Measurements from ENCODE around the gene COL18A1. TPM values are rescaled to one million over a fixed set of nuclear protein-coding genes. Genes with fewer than 3 reads are reported as not detected.

Gene COL18A1
- total and polyA plus RNA-seq, 5 donors = 52.3 to 134 (median 80.5) TPM

DNA sequence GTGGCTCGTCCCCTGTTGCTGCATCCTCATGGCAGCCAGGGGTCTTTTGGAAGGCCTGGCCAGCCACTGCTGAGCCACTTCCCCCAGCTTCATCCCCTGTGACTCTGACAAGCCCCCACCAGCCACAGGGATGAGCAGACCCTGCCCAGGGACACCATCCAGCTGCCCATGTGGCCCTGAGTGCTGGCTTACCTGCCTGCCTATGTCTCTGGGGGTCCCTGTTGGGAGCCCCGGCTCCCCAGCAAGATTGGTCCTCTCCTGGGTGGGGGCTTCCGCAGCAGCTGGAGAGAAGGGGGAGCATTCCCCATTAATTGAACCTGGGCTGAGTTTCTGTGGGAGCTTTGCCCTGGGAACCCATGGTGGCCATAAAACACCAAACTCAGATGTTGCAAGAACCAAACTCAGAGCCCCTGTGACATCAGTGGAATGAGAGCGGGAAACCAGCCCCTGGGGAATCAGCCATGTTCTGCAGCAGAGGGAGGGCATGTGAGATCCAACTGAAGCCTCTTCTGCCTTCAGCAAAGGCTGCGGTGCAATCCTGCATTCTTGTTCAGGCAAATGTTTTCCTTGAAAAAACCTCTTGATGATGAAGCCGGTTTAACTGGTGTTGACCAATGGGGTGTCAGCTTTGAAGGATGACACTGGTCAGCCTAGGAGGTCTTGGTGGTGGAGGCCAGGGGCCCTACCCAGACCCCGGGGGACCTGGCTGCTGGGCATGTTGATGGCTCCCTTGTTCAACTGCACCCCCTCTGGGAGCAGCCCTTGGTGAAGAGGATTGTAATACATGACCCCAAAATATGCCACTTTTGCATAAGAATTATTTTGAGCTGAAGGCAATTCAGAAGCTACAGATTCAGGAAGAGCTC, 28.3 kb upstream of the COL18A1 start:
- no peaks in the 10 kb centered on the region for H3K9me3 ChIP-seq (ENCODE audit: control insufficient read depth, low read length)
- WGBS = 87% methylated on average over 7 of the region's 7 CpGs
- ATAC-seq (no peak), DNase-seq (peak in 2 of 3 donors; percentile 18 to 44)
- H3K4me1 ChIP-seq (ENCODE audit: control insufficient read depth, insufficient read depth, low read length) = no peaks in the 10 kb centered on the region
- H3K4me3 ChIP-seq (ENCODE audit: low read length) = no peak overlapping the region
- no peaks in the 10 kb centered on the region for H3K27me3 ChIP-seq (ENCODE audit: control insufficient read depth, insufficient read depth)
- intact Hi-C loops (cut with DNase I) = no loop called here
- H3K27ac ChIP-seq (ENCODE audit: low read length) = no peak overlapping the region

DNA sequence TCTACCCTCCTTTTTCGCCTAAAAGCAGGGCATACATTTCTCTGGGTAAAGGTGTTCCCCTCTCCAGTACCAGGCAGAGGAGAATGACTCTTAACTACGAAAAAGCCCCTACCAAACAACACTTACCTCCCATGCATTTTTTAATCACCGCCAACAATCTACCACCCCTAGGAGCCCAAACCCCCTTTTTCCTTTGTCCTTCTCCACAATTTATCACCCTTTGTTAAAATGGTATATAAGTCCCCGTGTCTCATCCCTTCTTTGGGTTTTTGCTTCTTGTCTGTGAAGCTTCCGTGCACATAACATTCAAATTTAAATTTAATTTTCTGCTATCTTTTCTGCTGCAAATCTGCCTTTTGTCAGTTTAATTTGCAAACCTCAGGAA, 27.6 kb upstream of the COL18A1 start:
- H3K9me3 ChIP-seq (ENCODE audit: control insufficient read depth, low read length) = no peaks in the 10 kb centered on the region
- H3K4me1 ChIP-seq (ENCODE audit: control insufficient read depth, insufficient read depth, low read length) = no peaks in the 10 kb centered on the region
- DNase-seq (no peak), ATAC-seq (no peak)
- intact Hi-C loops (cut with DNase I) = no loop called here
- H3K4me3 ChIP-seq (ENCODE audit: low read length) = no peak overlapping the region
- 76% methylated on average over 5 of the region's 5 CpGs for WGBS
- H3K27ac ChIP-seq (ENCODE audit: low read length) = no peak overlapping the region
- H3K27me3 ChIP-seq (ENCODE audit: control insufficient read depth, insufficient read depth) = no peaks in the 10 kb centered on the region

DNA sequence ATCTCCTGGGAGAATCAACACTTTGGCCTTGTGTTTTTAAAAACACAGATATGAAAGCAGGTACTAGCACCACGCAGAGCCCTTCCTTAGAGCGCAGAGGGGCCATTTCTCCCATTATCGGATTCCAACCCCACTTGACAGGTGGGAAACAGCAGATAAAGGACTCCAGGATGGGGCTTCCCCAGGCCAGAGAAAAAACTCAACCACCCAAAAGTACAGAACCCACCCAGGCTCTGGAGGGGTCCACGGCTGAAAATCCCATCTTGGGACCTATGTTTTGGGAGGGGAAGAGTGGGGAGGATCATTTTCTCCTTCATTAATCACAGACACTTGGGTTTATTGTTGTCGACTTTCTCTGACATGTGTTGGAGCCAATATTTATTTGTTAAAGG, 27.1 kb upstream of the COL18A1 start:
- DNase-seq = no peak
- intact Hi-C loops (cut with DNase I) = no loop called here
- Histone ChIP-seq H3K27me3 (ENCODE audit: control insufficient read depth, insufficient read depth) (no peaks in the 10 kb centered on the region), H3K9me3 (ENCODE audit: control insufficient read depth, low read length) (no peaks in the 10 kb centered on the region), H3K4me3 (ENCODE audit: low read length) (no peak overlapping the region), H3K4me1 (ENCODE audit: control insufficient read depth, insufficient read depth, low read length) (no peaks in the 10 kb centered on the region), H3K27ac (ENCODE audit: low read length) (no peak overlapping the region)
- WGBS = 82% methylated on average over 5 of the region's 5 CpGs
- ATAC-seq = no peak

DNA sequence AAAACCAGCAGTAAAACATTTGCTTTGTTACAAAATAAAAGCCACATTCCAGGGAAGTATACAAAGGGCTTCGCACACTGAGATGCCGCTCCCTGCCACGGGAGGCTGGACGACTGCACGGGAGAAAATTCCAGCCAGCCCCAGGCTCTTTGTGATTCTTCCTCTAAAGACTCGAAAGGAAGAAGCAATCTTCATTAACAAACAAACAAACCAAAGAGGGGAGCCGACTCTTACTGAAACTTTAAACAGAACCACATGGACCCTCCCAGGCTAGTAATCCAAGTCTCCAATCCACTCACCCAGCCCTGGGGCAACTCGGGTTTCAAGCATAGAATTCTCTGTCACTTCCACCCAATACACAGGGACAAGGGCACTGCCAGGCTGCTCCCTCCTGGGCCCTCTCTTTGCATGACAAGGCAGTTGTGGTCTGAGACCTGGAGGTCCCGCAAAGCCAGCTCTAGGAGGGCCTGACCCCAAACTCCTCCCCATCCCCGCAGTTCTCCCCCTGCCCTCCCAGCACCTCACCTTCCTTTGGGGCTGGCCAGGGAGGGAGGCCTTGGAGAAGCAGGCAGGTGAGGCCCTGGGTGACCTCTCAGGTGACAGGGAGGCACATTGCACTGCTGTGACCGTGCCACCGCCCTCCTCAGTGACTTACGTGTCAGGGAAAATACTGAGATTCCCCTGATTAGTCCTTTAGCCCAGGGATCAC, 26.6 kb upstream of the COL18A1 start:
- DNase-seq (peak in 2 of 3 donors; percentile 18 to 25), ATAC-seq (no peak)
- Histone ChIP-seq H3K4me3 (ENCODE audit: low read length) (no peak overlapping the region), H3K9me3 (ENCODE audit: control insufficient read depth, low read length) (no peaks in the 10 kb centered on the region), H3K27me3 (ENCODE audit: control insufficient read depth, insufficient read depth) (no peaks in the 10 kb centered on the region), H3K27ac (ENCODE audit: low read length) (no peak overlapping the region), H3K4me1 (ENCODE audit: control insufficient read depth, insufficient read depth, low read length) (no peaks in the 10 kb centered on the region)
- intact Hi-C loops (cut with DNase I) = no loop called here
- WGBS = 64% methylated on average over 13 of the region's 13 CpGs

DNA sequence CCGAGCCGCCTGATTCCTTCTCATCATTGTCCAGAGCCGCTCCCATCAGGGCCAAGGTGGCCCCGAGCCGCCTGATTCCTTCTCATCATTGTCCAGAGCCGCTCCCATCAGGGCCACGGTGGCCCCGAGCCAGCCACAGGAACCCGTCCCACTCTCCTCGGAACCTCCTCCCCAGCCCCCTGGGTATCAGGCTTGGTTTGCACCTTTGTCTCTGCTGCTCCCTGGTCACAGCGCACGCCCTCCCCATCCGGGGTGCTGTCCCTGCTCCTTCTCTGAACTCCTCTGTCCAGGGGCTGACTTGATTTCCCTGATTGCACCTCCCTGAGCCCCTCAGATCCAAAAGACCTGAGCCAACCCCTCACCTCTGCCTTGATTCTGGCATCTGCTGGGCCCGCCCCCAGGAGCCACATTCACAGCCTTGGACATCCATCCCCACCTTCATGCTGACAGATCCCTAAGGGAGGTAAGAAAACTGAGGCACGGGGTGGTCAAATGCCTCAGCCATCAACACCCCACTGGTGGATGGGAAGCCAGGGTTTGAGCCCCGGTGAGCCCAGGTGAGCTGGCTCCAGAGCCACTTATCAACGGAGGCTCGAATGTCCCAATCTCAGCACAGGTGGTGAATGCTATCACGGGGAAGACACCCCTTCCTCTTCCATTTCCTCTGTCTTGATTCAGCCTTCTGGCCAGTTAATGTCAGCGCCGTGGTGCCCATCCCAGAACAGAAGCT, 25.6 kb upstream of the COL18A1 start:
- H3K4me1 ChIP-seq (ENCODE audit: control insufficient read depth, insufficient read depth, low read length) = no peaks in the 10 kb centered on the region
- intact Hi-C loops (cut with DNase I) = no loop called here
- peak in 2 of 3 donors; percentile 27 to 43 for DNase-seq
- H3K27ac ChIP-seq (ENCODE audit: low read length) = no peak overlapping the region
- H3K9me3 ChIP-seq (ENCODE audit: control insufficient read depth, low read length) = no peaks in the 10 kb centered on the region
- WGBS = 84% methylated on average over 18 of the region's 21 CpGs
- H3K27me3 ChIP-seq (ENCODE audit: control insufficient read depth, insufficient read depth) = no peaks in the 10 kb centered on the region
- ATAC-seq = no peak
- H3K4me3 ChIP-seq (ENCODE audit: low read length) = no peak overlapping the region

DNA sequence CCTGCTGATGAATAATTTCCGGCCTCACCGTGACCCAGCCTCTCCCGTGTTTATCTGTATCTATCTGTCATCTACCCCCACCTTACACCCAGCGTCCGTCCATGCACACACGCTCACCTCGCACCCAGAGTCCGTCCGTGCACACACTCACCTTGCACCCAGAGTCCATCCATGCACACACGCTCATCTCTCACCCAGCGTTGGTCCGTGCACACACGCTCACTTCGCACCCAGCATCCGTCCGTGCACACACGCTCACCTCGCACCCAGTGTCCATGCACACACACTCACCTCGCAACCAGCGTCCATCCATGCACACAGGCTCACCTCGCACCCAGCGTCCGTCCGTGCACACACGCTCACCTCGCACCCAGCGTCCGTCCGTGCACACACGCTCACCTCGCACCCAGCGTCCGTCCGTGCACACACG, 25.0 kb upstream of the COL18A1 start:
- intact Hi-C loops (cut with DNase I) = loop anchor here in 1 of 4 donors (10.0 kb wide), 1 partner anchor 55 kb away; no protein-coding TSS in a partner anchor
- Histone ChIP-seq H3K4me3 (ENCODE audit: low read length) (no peak overlapping the region), H3K4me1 (ENCODE audit: control insufficient read depth, insufficient read depth, low read length) (no peaks in the 10 kb centered on the region), H3K27ac (ENCODE audit: low read length) (no peak overlapping the region), H3K27me3 (ENCODE audit: control insufficient read depth, insufficient read depth) (no peaks in the 10 kb centered on the region), H3K9me3 (ENCODE audit: control insufficient read depth, low read length) (no peaks in the 10 kb centered on the region)
- 89% methylated on average over 30 of the region's 35 CpGs for WGBS
- ATAC-seq = no peak
- peak in 2 of 3 donors; percentile 2 to 9 for DNase-seq

DNA sequence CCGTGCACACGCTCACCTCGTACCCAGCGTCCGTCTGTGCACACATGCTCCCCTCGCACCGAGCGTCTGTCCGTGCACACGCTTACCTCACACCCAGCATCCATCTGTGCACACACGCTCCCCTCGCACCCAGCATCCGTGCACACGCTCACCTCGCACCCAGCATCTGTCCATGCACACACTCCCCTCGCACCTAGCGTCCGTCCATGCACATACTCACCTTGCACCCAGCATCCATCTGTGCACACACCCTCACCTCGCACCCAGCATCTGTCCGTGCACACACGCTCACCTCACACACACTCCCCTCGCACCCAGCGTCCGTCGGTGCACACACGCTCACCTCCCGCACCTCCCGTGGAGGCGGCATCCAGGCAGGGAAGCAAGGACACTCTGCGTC, 24.4 kb upstream of the COL18A1 start:
- WGBS = 93% methylated on average over 30 of the region's 30 CpGs
- Histone ChIP-seq H3K4me3 (ENCODE audit: low read length) (no peak overlapping the region), H3K27me3 (ENCODE audit: control insufficient read depth, insufficient read depth) (no peaks in the 10 kb centered on the region), H3K27ac (ENCODE audit: low read length) (no peak overlapping the region), H3K4me1 (ENCODE audit: control insufficient read depth, insufficient read depth, low read length) (no peaks in the 10 kb centered on the region), H3K9me3 (ENCODE audit: control insufficient read depth, low read length) (no peaks in the 10 kb centered on the region)
- intact Hi-C loops (cut with DNase I) = loop anchor here in 1 of 4 donors (10.0 kb wide), 1 partner anchor 54 kb away; no protein-coding TSS in a partner anchor
- no peak for ATAC-seq
- DNase-seq = peak; percentile 2 to 29 (median 28)

DNA sequence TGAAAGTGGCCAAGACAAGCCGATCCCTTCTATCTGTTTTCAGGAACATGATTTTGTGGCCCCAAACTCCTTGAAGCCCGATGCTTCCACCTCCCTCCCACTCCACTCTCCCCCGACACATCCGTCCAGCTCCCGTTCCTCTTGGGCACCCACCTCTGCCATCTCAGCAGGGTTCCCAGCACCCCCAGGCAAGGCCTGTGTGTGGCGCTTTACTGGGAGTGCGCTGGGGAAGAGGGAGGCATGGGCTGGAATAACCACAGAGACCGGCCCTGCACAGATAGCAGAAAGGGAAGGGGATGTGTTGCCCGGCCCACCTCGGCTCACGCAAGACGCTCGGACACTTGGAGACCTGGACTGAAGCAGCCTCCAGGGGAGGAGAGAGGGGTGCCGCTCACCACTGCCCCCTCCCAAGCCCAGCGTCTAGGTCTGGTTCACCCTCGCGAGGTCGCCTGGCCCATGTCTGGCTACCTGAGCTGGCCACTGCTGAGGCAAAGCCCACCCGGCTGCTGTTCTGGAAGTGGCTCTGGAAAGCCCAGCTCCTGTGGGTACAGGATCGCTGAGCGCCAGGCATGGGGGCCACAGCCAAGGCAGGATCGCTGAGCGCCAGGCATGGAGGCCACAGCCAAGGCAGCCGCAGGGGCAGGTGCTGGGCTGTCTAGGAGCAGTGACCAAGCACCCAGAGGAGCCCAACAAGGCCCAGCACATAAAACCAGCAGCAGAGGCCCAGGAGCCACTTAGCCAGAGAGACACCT, 23.8 kb upstream of the COL18A1 start:
- WGBS = 93% methylated on average over 24 of the region's 24 CpGs
- Histone ChIP-seq H3K27me3 (ENCODE audit: control insufficient read depth, insufficient read depth) (no peaks in the 10 kb centered on the region), H3K4me1 (ENCODE audit: control insufficient read depth, insufficient read depth, low read length) (no peaks in the 10 kb centered on the region), H3K4me3 (ENCODE audit: low read length) (no peak overlapping the region), H3K9me3 (ENCODE audit: control insufficient read depth, low read length) (no peaks in the 10 kb centered on the region), H3K27ac (ENCODE audit: low read length) (no peak overlapping the region)
- intact Hi-C loops (cut with DNase I) = loop anchor here in 1 of 4 donors (10.0 kb wide), 1 partner anchor 54 kb away; no protein-coding TSS in a partner anchor
- ATAC-seq = no peak
- peak in 2 of 3 donors; percentile 35 to 43 for DNase-seq

DNA sequence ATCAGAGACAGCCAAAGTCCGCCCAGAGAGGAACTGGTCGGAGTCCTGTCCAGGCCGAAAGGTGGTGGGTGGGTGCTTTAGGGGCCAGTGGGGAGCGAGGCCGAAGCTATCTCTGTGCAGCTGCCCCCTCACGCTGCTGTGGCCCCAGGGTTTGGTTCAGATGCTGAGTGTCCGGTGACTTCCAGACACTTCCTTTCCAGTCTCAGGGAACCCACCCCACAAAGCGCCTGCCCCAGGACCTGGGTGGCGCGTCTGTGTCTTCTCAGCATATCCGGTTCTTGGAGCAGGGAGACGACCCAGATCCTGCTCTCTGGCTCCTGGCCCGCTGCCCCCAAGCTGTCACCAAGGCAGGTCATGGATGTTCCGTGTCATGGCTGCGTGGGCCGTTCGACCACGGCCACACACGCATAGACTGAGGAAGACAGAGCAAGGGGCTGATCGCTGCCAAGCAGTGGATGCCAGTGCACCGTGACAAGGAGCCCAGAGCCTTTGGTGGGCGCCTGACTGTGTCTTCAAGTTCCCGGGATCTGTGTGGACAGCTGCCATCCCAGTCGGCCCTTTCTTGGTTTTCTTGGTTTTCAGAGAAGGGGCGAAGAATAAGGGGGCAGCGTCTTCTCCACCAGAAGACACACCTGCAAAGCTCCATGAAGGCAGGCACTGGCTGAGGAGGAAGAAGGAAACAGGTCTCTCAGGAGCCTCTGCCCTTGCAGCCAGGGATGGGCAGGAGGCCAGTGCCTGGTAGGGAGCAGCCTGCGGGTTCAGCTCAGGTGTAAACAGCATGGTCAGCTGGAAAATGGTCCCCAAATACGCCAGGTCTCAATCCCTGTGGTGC, 22.9 kb upstream of the COL18A1 start:
- Histone ChIP-seq H3K9me3 (ENCODE audit: control insufficient read depth, low read length) (no peaks in the 10 kb centered on the region), H3K27ac (ENCODE audit: low read length) (no peak overlapping the region), H3K4me1 (ENCODE audit: control insufficient read depth, insufficient read depth, low read length) (no peaks in the 10 kb centered on the region), H3K4me3 (ENCODE audit: low read length) (no peak overlapping the region), H3K27me3 (ENCODE audit: control insufficient read depth, insufficient read depth) (no peaks in the 10 kb centered on the region)
- ATAC-seq (no peak), DNase-seq (peak in 2 of 3 donors; percentile 42 to 55)
- intact Hi-C loops (cut with DNase I) = loop anchor here in 1 of 4 donors (10.0 kb wide), 1 partner anchor 53 kb away; no protein-coding TSS in a partner anchor
- WGBS = 91% methylated on average over 28 of the region's 28 CpGs

DNA sequence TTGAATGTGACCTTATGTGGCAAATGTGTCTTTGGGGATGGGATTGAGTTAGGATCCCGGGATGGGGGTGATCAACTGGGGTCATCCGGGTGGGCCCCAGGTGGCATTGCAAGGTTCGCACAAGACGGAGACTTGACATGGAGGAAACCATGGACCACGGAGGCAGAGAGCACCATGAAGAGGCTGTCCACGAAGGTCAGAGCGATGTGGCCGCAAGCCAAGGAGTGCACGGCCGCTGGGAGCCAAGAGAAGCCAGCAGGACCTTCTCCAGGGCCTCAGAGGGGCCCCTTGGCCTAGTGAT, 22.3 kb upstream of the COL18A1 start:
- H3K4me1 ChIP-seq (ENCODE audit: control insufficient read depth, insufficient read depth, low read length) = no peaks in the 10 kb centered on the region
- ATAC-seq (no peak), DNase-seq (peak in 2 of 3 donors; percentile 18 to 24)
- intact Hi-C loops (cut with DNase I) = loop anchor here in 1 of 4 donors (10.0 kb wide), 1 partner anchor 52 kb away; no protein-coding TSS in a partner anchor
- no peaks in the 10 kb centered on the region for H3K27me3 ChIP-seq (ENCODE audit: control insufficient read depth, insufficient read depth)
- H3K27ac ChIP-seq (ENCODE audit: low read length) = no peak overlapping the region
- WGBS = 98% methylated on average over 10 of the region's 10 CpGs
- no peak overlapping the region for H3K4me3 ChIP-seq (ENCODE audit: low read length)
- no peaks in the 10 kb centered on the region for H3K9me3 ChIP-seq (ENCODE audit: control insufficient read depth, low read length)

Data from right cardiac atrium (tissue), 5 donors.